OCI-LY3 (cell line): ENCODE results near the gene SUCNR1.

Experiments used
- EZH2phosphoT487 ChIP-seq: fragments of 200-600 bp; shearing (Covaris generic); IDR thresholded peaks from 2 replicates; pipeline ENCODE4 v1.6.1; 2018; ENCODE audit warnings: antibody characterized with exemption, mixed run types, low read depth
- TF ChIP-seq, protein P1 (sequence below): fragments of 200-600, 300-600 bp; sonication (generic); IDR thresholded peaks from 2 replicates; pipeline ENCODE4 v1.5.1; 2014; ENCODE audit warnings: antibody characterized with exemption, low read length, low read depth

GRCh38 chr3:151879679-151880415, 6.4 kb downstream of the SUCNR1 start:
- TF ChIP-seq, protein P1, sequence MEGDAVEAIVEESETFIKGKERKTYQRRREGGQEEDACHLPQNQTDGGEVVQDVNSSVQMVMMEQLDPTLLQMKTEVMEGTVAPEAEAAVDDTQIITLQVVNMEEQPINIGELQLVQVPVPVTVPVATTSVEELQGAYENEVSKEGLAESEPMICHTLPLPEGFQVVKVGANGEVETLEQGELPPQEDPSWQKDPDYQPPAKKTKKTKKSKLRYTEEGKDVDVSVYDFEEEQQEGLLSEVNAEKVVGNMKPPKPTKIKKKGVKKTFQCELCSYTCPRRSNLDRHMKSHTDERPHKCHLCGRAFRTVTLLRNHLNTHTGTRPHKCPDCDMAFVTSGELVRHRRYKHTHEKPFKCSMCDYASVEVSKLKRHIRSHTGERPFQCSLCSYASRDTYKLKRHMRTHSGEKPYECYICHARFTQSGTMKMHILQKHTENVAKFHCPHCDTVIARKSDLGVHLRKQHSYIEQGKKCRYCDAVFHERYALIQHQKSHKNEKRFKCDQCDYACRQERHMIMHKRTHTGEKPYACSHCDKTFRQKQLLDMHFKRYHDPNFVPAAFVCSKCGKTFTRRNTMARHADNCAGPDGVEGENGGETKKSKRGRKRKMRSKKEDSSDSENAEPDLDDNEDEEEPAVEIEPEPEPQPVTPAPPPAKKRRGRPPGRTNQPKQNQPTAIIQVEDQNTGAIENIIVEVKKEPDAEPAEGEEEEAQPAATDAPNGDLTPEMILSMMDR, result no peak
- TF ChIP-seq EZH2phosphoT487, result no peak
